ENCODE measurements around the gene PPP2R5C. TPM values are rescaled to one million over a fixed set of nuclear protein-coding genes. Genes with fewer than 3 reads are reported as not detected.

The PPP2R5C gene
- total and polyA plus RNA-seq, 9 of the 15 experiments (the other 6 are each of a cell fraction or from before 2014, with no cell fraction given) = 284 to 617 (median 395) TPM

DNA sequence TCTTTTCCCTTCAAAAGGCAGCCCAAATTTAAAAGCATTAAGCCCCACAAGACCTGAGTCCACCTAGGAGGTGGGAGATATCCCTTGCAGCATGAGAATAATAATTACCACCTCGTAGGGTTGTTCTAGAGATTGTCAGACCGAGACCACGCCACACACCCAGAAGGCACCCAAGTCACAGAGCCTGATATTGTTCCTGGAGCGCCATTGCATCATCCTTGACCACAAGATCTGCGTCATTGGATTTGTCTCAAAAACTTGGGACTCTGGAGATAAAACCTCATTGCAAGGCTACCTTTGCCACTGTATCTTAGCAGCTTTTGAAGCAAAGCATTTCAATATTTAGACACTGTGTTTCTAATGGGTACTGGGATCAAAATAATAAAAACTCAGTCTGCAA is 29.4 kb upstream of the PPP2R5C start (continued):
- TF ChIP-seq SIN3A (IDR thresholded peaks at IDR 0.05; ENCODE audit: borderline replicate concordance in 2 of 2, control insufficient read depth in 1 of 2, low read depth in 2 of 2, low read length in 2 of 2) (no peak), MCM7 (IDR thresholded peaks at IDR 0.05) (no peak), ZNF140 (CRISPR knock-in tag; IDR thresholded peaks at IDR 0.05) (no peak), ZNF584 (CRISPR knock-in tag; IDR thresholded peaks at IDR 0.05; ENCODE audit: low read depth) (no peak), FOXJ2 (tag; IDR thresholded peaks at IDR 0.05) (no peak), U2AF1 (optimal IDR thresholded peaks at IDR 0.05; ENCODE audit: low read depth, low read length) (no peak), POLR3A (IDR thresholded peaks at IDR 0.05; ENCODE audit: borderline replicate concordance, extremely low read depth, insufficient read depth, insufficient read length) (no peak), KDM1A (IDR thresholded peaks at IDR 0.05) (no peak), ZNF431 (CRISPR knock-in tag; IDR thresholded peaks at IDR 0.05) (no peak), HIVEP1 (CRISPR knock-in tag; IDR thresholded peaks at IDR 0.05) (no peak), BRF1 (IDR thresholded peaks at IDR 0.05; ENCODE audit: borderline replicate concordance, extremely low read depth, insufficient read length) (no peak), MYNN (IDR thresholded peaks at IDR 0.05) (no peak), MYNN (CRISPR knock-in tag; IDR thresholded peaks at IDR 0.05) (no peak)
- TF ChIP-seq, protein P1, sequence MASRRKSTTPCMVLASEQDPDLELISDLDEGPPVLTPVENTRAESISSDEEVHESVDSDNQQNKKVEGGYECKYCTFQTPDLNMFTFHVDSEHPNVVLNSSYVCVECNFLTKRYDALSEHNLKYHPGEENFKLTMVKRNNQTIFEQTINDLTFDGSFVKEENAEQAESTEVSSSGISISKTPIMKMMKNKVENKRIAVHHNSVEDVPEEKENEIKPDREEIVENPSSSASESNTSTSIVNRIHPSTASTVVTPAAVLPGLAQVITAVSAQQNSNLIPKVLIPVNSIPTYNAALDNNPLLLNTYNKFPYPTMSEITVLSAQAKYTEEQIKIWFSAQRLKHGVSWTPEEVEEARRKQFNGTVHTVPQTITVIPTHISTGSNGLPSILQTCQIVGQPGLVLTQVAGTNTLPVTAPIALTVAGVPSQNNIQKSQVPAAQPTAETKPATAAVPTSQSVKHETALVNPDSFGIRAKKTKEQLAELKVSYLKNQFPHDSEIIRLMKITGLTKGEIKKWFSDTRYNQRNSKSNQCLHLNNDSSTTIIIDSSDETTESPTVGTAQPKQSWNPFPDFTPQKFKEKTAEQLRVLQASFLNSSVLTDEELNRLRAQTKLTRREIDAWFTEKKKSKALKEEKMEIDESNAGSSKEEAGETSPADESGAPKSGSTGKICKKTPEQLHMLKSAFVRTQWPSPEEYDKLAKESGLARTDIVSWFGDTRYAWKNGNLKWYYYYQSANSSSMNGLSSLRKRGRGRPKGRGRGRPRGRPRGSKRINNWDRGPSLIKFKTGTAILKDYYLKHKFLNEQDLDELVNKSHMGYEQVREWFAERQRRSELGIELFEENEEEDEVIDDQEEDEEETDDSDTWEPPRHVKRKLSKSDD (conservative IDR thresholded peaks at IDR 0.05; ENCODE audit: low read length) = no peak
- TF ChIP-seq, protein P2, sequence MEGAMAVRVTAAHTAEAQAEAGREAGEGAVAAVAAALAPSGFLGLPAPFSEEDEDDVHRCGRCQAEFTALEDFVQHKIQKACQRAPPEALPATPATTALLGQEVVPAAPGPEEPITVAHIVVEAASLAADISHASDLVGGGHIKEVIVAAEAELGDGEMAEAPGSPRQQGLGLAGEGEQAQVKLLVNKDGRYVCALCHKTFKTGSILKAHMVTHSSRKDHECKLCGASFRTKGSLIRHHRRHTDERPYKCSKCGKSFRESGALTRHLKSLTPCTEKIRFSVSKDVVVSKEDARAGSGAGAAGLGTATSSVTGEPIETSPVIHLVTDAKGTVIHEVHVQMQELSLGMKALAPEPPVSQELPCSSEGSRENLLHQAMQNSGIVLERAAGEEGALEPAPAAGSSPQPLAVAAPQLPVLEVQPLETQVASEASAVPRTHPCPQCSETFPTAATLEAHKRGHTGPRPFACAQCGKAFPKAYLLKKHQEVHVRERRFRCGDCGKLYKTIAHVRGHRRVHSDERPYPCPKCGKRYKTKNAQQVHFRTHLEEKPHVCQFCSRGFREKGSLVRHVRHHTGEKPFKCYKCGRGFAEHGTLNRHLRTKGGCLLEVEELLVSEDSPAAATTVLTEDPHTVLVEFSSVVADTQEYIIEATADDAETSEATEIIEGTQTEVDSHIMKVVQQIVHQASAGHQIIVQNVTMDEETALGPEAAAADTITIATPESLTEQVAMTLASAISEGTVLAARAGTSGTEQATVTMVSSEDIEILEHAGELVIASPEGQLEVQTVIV (CRISPR knock-in tag; IDR thresholded peaks at IDR 0.05; ENCODE audit: borderline replicate concordance) = no peak
- TF ChIP-seq, protein P3, sequence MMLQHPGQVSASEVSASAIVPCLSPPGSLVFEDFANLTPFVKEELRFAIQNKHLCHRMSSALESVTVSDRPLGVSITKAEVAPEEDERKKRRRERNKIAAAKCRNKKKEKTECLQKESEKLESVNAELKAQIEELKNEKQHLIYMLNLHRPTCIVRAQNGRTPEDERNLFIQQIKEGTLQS (IDR thresholded peaks at IDR 0.05) = peak; percentile 98
- TF ChIP-seq, protein P3 (CRISPR knock-in tag; conservative IDR thresholded peaks at IDR 0.05) = peak; percentile 80; the same call in 1 of the 2 replicates
- TF ChIP-seq, protein P4, sequence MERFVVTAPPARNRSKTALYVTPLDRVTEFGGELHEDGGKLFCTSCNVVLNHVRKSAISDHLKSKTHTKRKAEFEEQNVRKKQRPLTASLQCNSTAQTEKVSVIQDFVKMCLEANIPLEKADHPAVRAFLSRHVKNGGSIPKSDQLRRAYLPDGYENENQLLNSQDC (CRISPR knock-in tag; IDR thresholded peaks at IDR 0.05) = no peak
- TF ChIP-seq, protein P5, sequence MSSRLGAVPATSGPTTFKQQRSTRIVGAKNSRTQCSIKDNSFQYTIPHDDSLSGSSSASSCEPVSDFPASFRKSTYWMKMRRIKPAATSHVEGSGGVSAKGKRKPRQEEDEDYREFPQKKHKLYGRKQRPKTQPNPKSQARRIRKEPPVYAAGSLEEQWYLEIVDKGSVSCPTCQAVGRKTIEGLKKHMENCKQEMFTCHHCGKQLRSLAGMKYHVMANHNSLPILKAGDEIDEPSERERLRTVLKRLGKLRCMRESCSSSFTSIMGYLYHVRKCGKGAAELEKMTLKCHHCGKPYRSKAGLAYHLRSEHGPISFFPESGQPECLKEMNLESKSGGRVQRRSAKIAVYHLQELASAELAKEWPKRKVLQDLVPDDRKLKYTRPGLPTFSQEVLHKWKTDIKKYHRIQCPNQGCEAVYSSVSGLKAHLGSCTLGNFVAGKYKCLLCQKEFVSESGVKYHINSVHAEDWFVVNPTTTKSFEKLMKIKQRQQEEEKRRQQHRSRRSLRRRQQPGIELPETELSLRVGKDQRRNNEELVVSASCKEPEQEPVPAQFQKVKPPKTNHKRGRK (tag; IDR thresholded peaks at IDR 0.05) = no peak
